Gastroesophageal sphincter (tissue), 4 donors: ENCODE results near the gene LSAMP. TPM values are rescaled to one million over a fixed set of nuclear protein-coding genes. Genes with fewer than 3 reads are reported as not detected.
"Not testable (repeated sequence)": the region's sequence is repeated elsewhere in the genome, so short reads cannot be mapped to it uniquely, and the experiment has no call there.

Experiments used
- ATAC-seq: fragments of 150-250 bp; one replicate; pipeline ENCODE4 v1.9.1; 2016; ENCODE audit warnings: mild to moderate bottlenecking, moderate library complexity
- H3K27ac ChIP-seq, 4 donors: fragments of 200-600 bp; sonication (generic) in 3 of 4; 1 replicate in 3 of 4; 2 replicates in 1 of 4; pipeline ENCODE4 v1.5.1; 2016 to 2019
- H3K27me3 ChIP-seq: fragments of 200-600 bp; sonication (generic); one replicate; pipeline ENCODE4 v1.5.1; 2019
- H3K36me3 ChIP-seq, 2 donors: fragments of 200-600 bp; sonication (generic); one replicate each; pipeline ENCODE4 v1.5.1; 2019; ENCODE audit warnings: control low read depth in 1 of 2
- H3K4me1 ChIP-seq, 3 donors: fragments of 200-600 bp; sonication (generic); 1 replicate in 2 of 3; 2 replicates in 1 of 3; pipeline ENCODE4 v1.5.1; 2016 to 2019; ENCODE audit warnings: control low read depth in 2 of 3
- H3K4me3 ChIP-seq, 2 donors: fragments of 200-600 bp; sonication (generic); one replicate each; pipeline ENCODE4 v1.5.1; 2019; ENCODE audit warnings: mild to moderate bottlenecking in 1 of 2, moderate library complexity in 1 of 2
- H3K9me3 ChIP-seq, 3 donors: fragments of 200-600 bp; sonication (generic); one replicate each; pipeline ENCODE4 v1.5.1; 2017 to 2019; ENCODE audit warnings: control low read depth in 2 of 3
- EP300 ChIP-seq: sonication (generic); formaldehyde crosslinking; IDR thresholded peaks from one replicate; pipeline ENCODE4 v1.6.1; 2017; ENCODE audit warnings: antibody characterized with exemption, mild to moderate bottlenecking
- POLR2A ChIP-seq, 2 donors: fragments of 450-650 bp; IDR thresholded peaks; one replicate each; pipeline ENCODE4 v1.6.1; 2017; ENCODE audit warnings: antibody characterized with exemption in 2 of 2, mild to moderate bottlenecking in 2 of 2, moderate library complexity in 1 of 2
- POLR2AphosphoS5 ChIP-seq: sonication (generic); formaldehyde crosslinking; IDR thresholded peaks from one replicate; pipeline ENCODE4 v1.6.1; 2017; ENCODE audit warnings: antibody characterized with exemption
- WGBS, 2 donors: methylation state at CpG; one replicate each; pipeline ENCODE4 v1.1.5; 2018; ENCODE audit warnings: low coverage in 1 of 2; 5-methylcytosine and 5-hydroxymethylcytosine counted together
- total RNA-seq, 4 donors: library from RNA; depleted of rRNA; stranded (reverse); fragments of >200 nt; gene quantifications; one replicate each; pipeline ENCODE4 v1.1.0, GENCODE V29; 2016
- TF ChIP-seq, protein P1 (sequence below), 4 experiments: fragments of 200-600 bp in 2 of 4; fragments of 450-650 bp in 2 of 4; sonication (generic) in 1 of 4; IDR thresholded peaks; one replicate each; pipeline ENCODE4 v1.5.1; 2017 to 2019; ENCODE audit warnings: antibody characterized with exemption in 4 of 4, mild to moderate bottlenecking in 2 of 4, moderate library complexity in 2 of 4

LSAMP gene
- total RNA-seq, 4 donors from 2014 or later = 1.5 to 9.3 (median 3.6) TPM

DNA sequence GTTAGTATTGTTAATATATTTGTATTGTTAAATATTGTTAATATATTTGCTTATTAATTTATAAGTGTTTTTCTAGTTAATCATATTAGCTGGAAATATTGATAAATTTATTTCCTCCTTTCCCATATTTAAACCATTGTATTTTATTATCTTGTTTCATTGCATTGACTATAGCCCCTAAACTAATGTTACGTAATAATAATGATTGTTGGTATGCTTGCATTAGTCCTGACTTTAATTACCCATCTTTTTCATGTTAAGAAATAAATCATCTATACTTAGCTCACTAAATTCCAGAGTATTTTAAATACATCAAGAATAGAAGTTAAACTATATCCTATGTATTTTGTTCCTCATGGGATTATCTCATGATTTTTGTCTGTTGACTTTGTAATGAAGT lies 368.2 kb downstream of the LSAMP start:
- no peak overlapping the region for H3K27ac ChIP-seq
- no peak overlapping the region for H3K4me3 ChIP-seq
- TF ChIP-seq POLR2AphosphoS5 = no peak
- TF ChIP-seq, protein P1, sequence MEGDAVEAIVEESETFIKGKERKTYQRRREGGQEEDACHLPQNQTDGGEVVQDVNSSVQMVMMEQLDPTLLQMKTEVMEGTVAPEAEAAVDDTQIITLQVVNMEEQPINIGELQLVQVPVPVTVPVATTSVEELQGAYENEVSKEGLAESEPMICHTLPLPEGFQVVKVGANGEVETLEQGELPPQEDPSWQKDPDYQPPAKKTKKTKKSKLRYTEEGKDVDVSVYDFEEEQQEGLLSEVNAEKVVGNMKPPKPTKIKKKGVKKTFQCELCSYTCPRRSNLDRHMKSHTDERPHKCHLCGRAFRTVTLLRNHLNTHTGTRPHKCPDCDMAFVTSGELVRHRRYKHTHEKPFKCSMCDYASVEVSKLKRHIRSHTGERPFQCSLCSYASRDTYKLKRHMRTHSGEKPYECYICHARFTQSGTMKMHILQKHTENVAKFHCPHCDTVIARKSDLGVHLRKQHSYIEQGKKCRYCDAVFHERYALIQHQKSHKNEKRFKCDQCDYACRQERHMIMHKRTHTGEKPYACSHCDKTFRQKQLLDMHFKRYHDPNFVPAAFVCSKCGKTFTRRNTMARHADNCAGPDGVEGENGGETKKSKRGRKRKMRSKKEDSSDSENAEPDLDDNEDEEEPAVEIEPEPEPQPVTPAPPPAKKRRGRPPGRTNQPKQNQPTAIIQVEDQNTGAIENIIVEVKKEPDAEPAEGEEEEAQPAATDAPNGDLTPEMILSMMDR (IDR thresholded peaks at IDR 0.05) = no peak
- TF ChIP-seq POLR2A (IDR thresholded peaks at IDR 0.05) = no peak
- no peak for TF ChIP-seq EP300
- no peaks in the 10 kb centered on the region for H3K4me1 ChIP-seq
- no peaks in the 10 kb centered on the region for H3K36me3 ChIP-seq
- ATAC-seq = no peak
- no peaks in the 10 kb centered on the region for H3K9me3 ChIP-seq
- no peaks in the 10 kb centered on the region for H3K27me3 ChIP-seq
- WGBS, 2 donors = 83 to 100% methylated on average over 1 of the region's 1 CpG

DNA sequence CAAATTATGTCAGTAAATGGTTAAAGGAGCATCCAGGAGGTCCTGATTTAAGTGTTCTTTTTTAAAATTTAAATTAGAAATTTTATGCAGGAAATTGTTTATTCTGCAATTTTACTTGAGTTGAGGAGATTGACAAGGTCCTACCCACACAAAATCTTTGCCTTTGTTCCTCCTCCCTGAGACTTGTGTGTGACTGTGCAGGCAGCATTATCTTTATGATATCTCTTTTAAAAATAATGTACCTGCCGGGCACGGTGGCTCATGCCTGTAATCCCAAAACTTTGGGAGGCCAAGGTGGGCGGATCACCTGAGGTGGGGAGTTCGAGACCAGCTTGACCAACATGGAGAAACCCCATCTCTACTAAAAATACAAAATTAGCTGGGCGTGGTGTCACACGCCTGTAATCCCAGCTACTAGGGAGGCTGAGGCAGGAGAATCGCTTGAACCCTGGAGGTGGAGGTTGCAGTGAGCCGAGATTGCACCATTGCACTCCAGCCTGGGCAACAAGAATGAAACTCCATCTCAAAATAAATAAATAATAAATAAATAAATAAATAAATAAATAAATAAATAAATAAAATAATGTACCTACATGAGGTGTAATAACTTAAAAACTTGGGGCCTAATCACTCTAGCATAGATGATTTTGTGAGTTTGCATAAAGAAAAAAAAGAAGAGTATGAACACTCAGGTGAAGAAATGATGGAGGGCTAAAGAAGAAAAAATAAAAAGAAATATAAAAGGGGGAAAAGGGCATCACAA lies 374.6 kb downstream of the LSAMP start:
- WGBS, 2 donors = 95 to 100% methylated on average over 3 to 5 of the region's 8 CpGs
- not testable (repeated sequence) for H3K9me3 ChIP-seq, H3K27me3 ChIP-seq, H3K36me3 ChIP-seq, H3K4me1 ChIP-seq, H3K4me3 ChIP-seq, ATAC-seq, H3K27ac ChIP-seq

DNA sequence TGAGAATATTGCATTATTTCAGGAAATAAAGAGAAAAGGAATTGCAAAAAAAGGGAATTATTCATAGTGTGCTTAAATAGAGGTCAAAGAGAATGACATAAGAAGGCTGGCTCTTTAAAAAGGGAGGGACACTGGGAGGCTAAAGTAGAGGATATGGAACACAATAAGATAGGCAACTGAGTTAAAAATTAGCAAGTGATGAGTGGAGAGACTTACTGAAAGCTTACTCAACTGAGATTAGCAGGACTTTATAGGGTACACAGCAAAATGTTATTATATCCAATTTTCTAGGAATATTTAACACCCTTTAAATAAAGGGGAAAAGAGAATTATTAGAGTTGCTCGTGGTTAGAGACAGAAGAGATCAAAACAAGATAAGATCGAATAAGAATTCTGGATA lies 375.2 kb downstream of the LSAMP start:
- no peaks in the 10 kb centered on the region for H3K27me3 ChIP-seq
- H3K9me3 ChIP-seq = no peaks in the 10 kb centered on the region
- H3K4me1 ChIP-seq = no peaks in the 10 kb centered on the region
- H3K36me3 ChIP-seq = no peaks in the 10 kb centered on the region
- no peak overlapping the region for H3K4me3 ChIP-seq
- no peak for ATAC-seq
- TF ChIP-seq POLR2AphosphoS5 = no peak
- TF ChIP-seq, protein P1 (IDR thresholded peaks at IDR 0.05) = no peak
- TF ChIP-seq EP300 = no peak
- no peak for TF ChIP-seq POLR2A (IDR thresholded peaks at IDR 0.05)
- WGBS, 2 donors = 71 to 74% methylated on average over 2 of the region's 2 CpGs
- H3K27ac ChIP-seq = no peak overlapping the region

DNA sequence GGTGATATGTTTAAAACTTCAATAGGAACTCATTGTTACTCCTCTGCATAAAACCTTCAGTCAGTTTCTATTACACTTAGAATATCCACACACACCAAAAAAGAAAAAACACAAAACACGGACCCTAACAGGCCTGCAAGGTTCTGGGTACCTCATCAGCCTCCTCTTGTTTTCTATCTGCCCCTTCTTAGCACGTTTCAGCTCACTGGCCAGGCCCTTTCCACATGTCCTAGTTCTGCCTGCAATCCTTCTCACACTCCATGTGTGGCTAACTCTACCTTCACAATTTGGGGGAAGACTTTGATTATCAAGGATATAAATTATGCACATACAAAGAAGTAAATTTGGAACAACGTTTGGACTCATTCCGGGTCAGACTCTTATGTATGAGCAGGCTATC lies 376.3 kb downstream of the LSAMP start:
- H3K27me3 ChIP-seq = no peaks in the 10 kb centered on the region
- no peaks in the 10 kb centered on the region for H3K4me1 ChIP-seq
- TF ChIP-seq, protein P1 (IDR thresholded peaks at IDR 0.05) = no peak
- TF ChIP-seq EP300 = no peak
- TF ChIP-seq POLR2AphosphoS5 = no peak
- no peak for TF ChIP-seq POLR2A (IDR thresholded peaks at IDR 0.05)
- H3K36me3 ChIP-seq = no peaks in the 10 kb centered on the region
- no peaks in the 10 kb centered on the region for H3K9me3 ChIP-seq
- ATAC-seq = no peak
- no peak overlapping the region for H3K4me3 ChIP-seq
- H3K27ac ChIP-seq = no peak overlapping the region
- WGBS, 2 donors = 55 to 74% methylated on average over 4 of the region's 4 CpGs

DNA sequence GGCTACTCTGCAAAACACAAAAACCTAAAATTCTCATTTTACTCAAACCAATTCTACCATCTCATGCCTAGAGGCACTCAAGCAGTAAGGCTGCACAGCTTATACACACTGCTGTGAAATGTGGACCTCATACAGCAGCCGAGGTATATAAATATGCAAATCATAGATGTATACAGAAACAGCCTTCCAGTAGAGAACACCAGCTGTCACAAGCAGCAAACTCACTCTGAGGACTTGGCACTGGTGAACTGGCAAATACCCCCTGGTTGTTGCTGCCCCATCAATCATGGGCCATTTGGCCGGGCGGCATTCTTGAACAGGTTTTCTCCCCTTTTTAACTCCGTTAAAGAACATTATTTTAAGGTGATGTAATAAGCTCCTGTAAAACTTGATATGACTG lies 378.0 kb downstream of the LSAMP start:
- 50 to 70% methylated on average over 4 of the region's 4 CpGs for WGBS, 2 donors

DNA sequence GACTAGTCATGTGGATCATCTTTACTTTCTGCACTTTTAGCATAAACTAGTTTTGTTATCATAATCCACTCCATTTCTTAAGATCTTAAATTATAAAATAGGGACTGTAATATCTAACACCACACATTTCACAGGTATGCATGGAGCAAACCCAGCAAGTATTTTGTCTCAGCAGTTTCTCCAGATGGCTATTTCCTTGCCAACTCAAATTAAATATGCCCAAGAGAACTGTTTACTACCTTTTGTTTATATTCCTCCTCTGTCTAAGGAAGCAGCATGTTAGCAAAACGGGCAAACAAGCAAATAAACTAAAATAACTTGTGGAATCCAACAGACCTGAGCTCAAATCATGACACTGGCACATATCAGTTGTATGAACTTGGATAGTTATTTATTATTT lies 379.8 kb downstream of the LSAMP start:
- Histone ChIP-seq H3K36me3 (no peaks in the 10 kb centered on the region), H3K9me3 (no peaks in the 10 kb centered on the region), H3K27me3 (no peaks in the 10 kb centered on the region), H3K4me1 (no peaks in the 10 kb centered on the region), H3K27ac (no peak overlapping the region), H3K4me3 (no peak overlapping the region)
- TF ChIP-seq EP300 = no peak
- no peak for TF ChIP-seq POLR2A (IDR thresholded peaks at IDR 0.05)
- TF ChIP-seq, protein P1 (IDR thresholded peaks at IDR 0.05) = no peak
- TF ChIP-seq POLR2AphosphoS5 = no peak
- WGBS, 2 donors = 46 to 50% methylated on average over 1 of the region's 1 CpG
- no peak for ATAC-seq

More for the DNA sequence above, 378.0 kb downstream of the LSAMP start:
- Histone ChIP-seq H3K27ac (no peak overlapping the region), H3K9me3 (no peaks in the 10 kb centered on the region), H3K27me3 (no peaks in the 10 kb centered on the region), H3K4me1 (no peaks in the 10 kb centered on the region), H3K36me3 (no peaks in the 10 kb centered on the region), H3K4me3 (no peak overlapping the region)
- no peak for TF ChIP-seq POLR2AphosphoS5
- no peak for ATAC-seq
